Measurements from ENCODE around the gene LRRC66.

- TF ChIP-seq CTCF (IDR thresholded peaks at IDR 0.05) (no peak), EP300 (IDR thresholded peaks at IDR 0.05) (no peak), MYC (IDR thresholded peaks at IDR 0.05; ENCODE audit: borderline replicate concordance, low read length) (no peak), POLR2AphosphoS2 (conservative IDR thresholded peaks at IDR 0.05; ENCODE audit: low read length) (no peak), POLR2A (IDR thresholded peaks at IDR 0.05; ENCODE audit: low read length) (no peak), RCOR1 (IDR thresholded peaks at IDR 0.05; ENCODE audit: low read depth, low read length) (no peak), RAD21 (conservative IDR thresholded peaks at IDR 0.05 in 1 of 2, IDR thresholded peaks at IDR 0.05 in 1 of 2) (no peak)
- TF ChIP-seq, protein P1, sequence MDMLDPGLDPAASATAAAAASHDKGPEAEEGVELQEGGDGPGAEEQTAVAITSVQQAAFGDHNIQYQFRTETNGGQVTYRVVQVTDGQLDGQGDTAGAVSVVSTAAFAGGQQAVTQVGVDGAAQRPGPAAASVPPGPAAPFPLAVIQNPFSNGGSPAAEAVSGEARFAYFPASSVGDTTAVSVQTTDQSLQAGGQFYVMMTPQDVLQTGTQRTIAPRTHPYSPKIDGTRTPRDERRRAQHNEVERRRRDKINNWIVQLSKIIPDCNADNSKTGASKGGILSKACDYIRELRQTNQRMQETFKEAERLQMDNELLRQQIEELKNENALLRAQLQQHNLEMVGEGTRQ (IDR thresholded peaks at IDR 0.05): no peak
These were observed 61.8 kb downstream of the LRRC66 start for GRCh38 chr4:51958199-51958968.

Measured in A549 (cell line).